ENCODE measurements around the gene CELF2.

CELF2 gene

DNA sequence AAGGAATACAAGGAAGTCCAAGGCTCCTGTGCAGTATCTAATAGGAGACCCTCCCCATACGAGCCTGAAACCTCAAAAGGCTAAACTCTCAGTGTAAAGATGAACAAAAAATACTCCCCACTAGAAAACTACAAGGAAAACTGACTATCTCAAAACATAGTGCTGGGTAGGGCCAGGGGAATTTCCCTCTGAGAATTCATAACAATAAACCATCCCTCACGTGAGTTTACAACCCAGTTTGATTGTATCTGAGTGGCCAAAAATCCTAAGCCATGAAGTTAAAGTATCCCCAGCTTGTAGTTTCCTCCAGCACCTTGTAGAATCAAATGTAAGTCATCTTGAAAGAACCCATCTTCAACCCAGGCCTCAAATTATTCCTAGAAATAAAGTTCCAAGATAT, 293.4 kb downstream of the CELF2 start:
- in situ Hi-C loops (cut with HindIII; ENCODE audit: low sequenced_read_pairs): no loop called here
- no peak overlapping the region for H3K4me3 ChIP-seq (ENCODE audit: low read depth, low read length)
- no peak for DNase-seq (ENCODE audit: low read depth)
- TF ChIP-seq, protein P1, sequence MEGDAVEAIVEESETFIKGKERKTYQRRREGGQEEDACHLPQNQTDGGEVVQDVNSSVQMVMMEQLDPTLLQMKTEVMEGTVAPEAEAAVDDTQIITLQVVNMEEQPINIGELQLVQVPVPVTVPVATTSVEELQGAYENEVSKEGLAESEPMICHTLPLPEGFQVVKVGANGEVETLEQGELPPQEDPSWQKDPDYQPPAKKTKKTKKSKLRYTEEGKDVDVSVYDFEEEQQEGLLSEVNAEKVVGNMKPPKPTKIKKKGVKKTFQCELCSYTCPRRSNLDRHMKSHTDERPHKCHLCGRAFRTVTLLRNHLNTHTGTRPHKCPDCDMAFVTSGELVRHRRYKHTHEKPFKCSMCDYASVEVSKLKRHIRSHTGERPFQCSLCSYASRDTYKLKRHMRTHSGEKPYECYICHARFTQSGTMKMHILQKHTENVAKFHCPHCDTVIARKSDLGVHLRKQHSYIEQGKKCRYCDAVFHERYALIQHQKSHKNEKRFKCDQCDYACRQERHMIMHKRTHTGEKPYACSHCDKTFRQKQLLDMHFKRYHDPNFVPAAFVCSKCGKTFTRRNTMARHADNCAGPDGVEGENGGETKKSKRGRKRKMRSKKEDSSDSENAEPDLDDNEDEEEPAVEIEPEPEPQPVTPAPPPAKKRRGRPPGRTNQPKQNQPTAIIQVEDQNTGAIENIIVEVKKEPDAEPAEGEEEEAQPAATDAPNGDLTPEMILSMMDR (IDR thresholded peaks at IDR 0.05; ENCODE audit: low read depth, low read length, missing control alignments): no peak

DNA sequence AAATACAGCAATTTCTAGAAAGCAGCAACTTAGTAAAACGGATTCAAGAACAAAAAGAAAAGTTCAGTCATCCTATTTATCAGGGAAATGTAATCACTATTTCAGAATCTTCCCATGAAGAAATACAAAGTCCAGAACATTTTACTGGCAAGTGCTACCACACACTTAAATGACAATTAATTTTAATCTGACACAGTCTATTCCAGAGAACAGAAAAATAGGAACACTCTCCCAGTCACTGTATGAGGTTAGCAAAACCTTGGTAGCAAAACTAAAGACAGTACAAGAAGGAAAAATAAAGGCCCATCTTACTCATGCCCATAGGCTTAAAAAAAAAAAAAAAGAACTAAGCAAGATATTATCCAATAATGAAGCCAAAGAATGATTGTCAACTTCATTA, 295.8 kb downstream of the CELF2 start:
- in situ Hi-C loops (cut with HindIII; ENCODE audit: low sequenced_read_pairs): no loop called here

DNA sequence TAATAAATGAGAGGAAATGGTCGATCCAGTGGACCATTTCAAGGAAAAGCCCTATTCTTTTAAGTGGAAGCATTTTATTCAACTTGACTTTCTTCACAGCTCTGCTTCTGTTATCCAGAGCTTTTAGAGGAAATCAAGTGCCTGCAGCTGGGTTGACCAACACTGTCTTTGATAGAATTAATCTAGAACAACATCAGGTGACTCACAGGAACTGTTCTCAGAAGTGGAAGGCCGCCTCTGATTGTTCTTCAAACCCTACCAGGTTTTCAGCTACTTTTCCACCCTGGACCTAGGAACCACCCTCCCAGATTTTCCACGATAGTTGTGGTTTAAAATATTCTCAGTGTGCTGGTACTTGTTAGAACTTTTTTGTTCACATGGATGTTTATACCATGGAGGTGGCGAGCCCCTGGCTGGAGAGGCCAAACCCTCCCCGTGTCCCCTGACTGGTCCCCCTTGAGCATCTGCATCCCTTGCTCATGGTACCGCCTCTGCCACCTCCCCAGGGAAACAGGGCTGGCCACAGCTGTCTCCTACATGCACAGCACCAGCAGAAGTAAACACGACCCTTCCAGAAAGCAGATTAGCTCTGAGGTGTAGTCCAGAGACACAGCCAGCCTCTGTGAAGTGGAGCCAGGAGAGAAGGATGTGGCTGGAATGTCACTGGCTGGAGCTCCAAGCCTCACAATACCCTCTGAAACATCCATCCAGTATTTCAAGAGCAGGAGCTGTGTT, 300.4 kb downstream of the CELF2 start:
- in situ Hi-C loops (cut with HindIII; ENCODE audit: low sequenced_read_pairs): no loop called here
- TF ChIP-seq, protein P1 (IDR thresholded peaks at IDR 0.05; ENCODE audit: low read depth, low read length, missing control alignments): no peak
- no peak overlapping the region for H3K4me3 ChIP-seq (ENCODE audit: low read depth, low read length)
- DNase-seq (ENCODE audit: low read depth): no peak

More for the DNA sequence above, 295.8 kb downstream of the CELF2 start:
- no peak overlapping the region for H3K4me3 ChIP-seq (ENCODE audit: low read depth, low read length)
- TF ChIP-seq, protein P1 (IDR thresholded peaks at IDR 0.05; ENCODE audit: low read depth, low read length, missing control alignments): no peak
- no peak for DNase-seq (ENCODE audit: low read depth)

DNA sequence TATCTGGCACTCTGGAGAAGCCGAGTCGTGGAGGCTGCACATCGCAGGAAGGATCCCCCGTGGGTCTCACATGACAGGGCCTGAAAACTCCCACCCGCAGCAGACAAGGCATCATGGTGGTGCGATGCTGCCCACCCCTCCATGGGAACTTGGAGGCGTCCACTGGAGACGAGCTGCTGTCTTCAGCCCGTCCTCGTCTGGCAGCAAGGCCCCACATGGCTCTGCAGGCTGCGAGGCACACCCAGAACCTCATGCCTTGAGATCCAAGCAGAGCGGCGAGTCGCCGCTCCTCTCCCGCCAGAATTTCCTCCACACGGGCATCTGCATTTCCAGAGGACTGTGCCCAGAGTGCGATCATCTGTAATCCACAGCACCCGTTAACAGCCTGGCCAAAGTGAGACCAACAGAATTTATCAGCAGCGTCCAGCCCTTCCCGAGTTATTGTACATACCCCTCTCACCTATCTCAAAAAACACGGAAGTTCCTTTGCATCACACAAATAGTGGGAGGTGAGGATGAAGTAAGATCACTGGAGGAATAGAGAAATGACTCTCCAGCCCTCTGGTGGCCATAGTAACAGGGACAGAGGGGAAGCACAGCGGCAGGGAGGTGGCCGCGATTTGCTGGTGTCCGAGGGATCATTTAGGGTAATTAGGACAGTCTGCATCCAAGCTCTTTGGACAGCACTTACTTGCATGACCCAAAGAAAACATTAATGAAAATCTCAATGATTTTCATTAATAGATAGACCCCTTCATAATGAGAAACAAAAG, 301.3 kb downstream of the CELF2 start:
- H3K4me3 ChIP-seq (ENCODE audit: low read depth, low read length): no peak overlapping the region
- in situ Hi-C loops (cut with HindIII; ENCODE audit: low sequenced_read_pairs): no loop called here
- TF ChIP-seq, protein P1 (IDR thresholded peaks at IDR 0.05; ENCODE audit: low read depth, low read length, missing control alignments): no peak
- no peak for DNase-seq (ENCODE audit: low read depth)

DNA sequence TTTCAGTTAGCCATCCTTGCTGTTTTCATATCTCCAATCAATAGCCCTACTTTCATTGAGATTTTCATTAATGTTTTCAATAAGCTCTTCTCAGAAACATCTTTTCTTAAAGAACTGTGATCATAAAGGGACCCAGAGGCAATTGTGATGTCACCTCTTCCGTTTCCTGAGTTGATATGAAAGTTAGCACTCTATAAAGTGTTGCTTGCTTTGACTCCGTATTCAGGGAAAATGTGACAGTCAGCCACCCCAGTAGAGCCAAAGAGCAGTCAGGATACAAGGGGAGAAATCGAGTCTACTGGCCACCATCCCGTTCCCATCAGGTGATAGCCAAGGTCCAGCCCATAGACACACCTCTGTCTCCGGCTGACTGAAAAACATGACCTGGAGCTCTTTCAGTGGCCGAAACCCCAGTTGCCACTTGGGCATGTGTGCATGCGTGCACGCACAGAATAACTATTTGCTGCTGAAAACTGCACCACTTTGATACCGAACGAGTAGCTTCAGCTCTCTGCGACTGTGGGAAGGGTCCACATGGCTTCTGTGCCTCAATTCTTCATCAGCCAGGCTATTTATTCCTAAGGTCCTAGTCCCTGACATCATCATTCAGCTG, 302.4 kb downstream of the CELF2 start:
- in situ Hi-C loops (cut with HindIII; ENCODE audit: low sequenced_read_pairs): no loop called here
- DNase-seq (ENCODE audit: low read depth): no peak
- TF ChIP-seq, protein P1 (IDR thresholded peaks at IDR 0.05; ENCODE audit: low read depth, low read length, missing control alignments): no peak
- no peak overlapping the region for H3K4me3 ChIP-seq (ENCODE audit: low read depth, low read length)

DNA sequence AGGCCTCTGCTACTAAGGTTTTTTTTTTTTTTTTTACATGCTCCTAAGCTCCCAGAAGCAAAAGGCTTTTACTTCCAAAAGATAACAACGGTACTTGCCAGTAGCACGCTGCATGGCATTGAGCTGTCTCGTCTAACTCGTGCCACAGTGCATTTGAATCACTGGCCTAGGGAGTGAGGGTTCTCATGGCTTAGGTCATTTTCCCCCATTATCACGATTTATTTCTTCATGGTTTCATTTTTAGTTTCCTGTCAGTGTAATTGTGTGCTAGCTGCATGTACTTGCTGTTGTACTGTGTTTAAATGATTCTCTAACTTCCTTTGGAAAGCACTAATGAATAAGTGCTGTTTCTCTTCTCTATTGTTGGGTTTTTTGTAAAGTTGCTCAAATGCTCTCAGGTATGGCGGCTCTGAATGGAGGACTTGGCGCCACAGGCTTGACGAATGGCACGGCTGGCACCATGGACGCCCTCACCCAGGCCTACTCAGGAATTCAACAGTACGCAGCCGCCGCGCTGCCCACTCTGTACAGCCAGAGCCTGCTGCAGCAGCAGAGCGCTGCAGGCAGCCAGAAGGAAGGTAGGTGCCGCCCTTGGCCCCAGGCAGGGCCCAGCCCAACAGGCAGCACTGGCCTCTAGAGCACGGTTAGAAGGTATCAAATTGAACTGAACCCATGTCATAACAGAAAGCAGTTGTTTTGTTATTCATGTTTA, 303.3 kb downstream of the CELF2 start:
- TF ChIP-seq, protein P1 (IDR thresholded peaks at IDR 0.05; ENCODE audit: low read depth, low read length, missing control alignments): no peak
- in situ Hi-C loops (cut with HindIII; ENCODE audit: low sequenced_read_pairs): no loop called here
- no peak for DNase-seq (ENCODE audit: low read depth)
- no peak overlapping the region for H3K4me3 ChIP-seq (ENCODE audit: low read depth, low read length)
